Measurements from ENCODE around the gene METTL27. TPM values are rescaled to one million over a fixed set of nuclear protein-coding genes. Genes with fewer than 3 reads are reported as not detected.

Gene METTL27
- total RNA-seq, 1 donor from 2014 or later: 10.5 TPM

DNA sequence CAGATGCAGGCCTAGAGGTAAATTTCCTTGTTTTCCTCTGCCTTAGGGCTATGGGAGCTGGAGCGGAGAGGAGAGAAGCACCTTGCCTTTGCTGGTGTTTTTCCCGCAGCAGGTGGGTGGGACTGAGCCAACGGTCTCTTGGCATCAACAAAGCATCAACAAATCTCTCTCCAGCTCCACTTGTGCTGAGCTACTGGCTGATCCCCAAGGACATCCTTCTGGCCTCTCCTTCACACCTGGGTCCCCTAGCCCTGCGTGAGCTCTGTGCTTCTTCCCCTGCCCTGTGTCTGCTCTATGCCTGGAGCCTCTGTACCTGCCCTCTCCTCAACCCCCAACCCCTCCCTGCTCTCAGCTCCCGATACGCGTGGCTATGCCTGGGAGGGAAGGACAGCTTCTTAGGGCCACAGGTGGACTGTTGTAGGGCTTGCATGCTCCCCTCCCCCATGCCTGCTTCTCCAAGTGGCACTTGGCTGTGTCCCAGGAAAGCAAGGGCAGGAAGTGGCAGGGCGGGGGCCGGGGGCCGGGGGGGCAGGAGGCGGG, 14.7 kb downstream of the METTL27 start:
- Histone ChIP-seq H2AFZ (replicated peaks) (no peak overlapping the region), H3K9me3 (ENCODE audit: low read depth) (no peaks in the 10 kb centered on the region), H3K36me3 (no peaks in the 10 kb centered on the region), H4K20me1 (ENCODE audit: low read depth) (no peaks in the 10 kb centered on the region), H3K9ac (no peak overlapping the region), H3K4me2 (no peak overlapping the region), H3K79me2 (ENCODE audit: low read depth) (no peaks in the 10 kb centered on the region), H3K4me1 (peaks cover 38% of the 10 kb centered on the region), H3K27me3 (peaks cover 9% of the 10 kb centered on the region), H3F3A (ENCODE audit: low read depth) (peaks cover 16% of the 10 kb centered on the region), H3K4me3 (no peak overlapping the region), H3K27ac (no peak overlapping the region)
- DNase-seq (ENCODE audit: low spot score): no peak
- H3K27ac Mint-ChIP-seq: peak overlapping the region; percentile 5
- TF ChIP-seq, protein P1, sequence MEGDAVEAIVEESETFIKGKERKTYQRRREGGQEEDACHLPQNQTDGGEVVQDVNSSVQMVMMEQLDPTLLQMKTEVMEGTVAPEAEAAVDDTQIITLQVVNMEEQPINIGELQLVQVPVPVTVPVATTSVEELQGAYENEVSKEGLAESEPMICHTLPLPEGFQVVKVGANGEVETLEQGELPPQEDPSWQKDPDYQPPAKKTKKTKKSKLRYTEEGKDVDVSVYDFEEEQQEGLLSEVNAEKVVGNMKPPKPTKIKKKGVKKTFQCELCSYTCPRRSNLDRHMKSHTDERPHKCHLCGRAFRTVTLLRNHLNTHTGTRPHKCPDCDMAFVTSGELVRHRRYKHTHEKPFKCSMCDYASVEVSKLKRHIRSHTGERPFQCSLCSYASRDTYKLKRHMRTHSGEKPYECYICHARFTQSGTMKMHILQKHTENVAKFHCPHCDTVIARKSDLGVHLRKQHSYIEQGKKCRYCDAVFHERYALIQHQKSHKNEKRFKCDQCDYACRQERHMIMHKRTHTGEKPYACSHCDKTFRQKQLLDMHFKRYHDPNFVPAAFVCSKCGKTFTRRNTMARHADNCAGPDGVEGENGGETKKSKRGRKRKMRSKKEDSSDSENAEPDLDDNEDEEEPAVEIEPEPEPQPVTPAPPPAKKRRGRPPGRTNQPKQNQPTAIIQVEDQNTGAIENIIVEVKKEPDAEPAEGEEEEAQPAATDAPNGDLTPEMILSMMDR (IDR thresholded peaks at IDR 0.05): no peak
- no peak for TF ChIP-seq EZH2 (IDR thresholded peaks at IDR 0.05)
- TF ChIP-seq EZH2phosphoT487 (IDR thresholded peaks at IDR 0.05): no peak
- H3K9me3 Mint-ChIP-seq: no peaks in the 10 kb centered on the region
- peaks cover 17% of the 10 kb centered on the region for H3K27me3 Mint-ChIP-seq (ENCODE audit: insufficient read depth, low read depth)
- peaks cover 53% of the 10 kb centered on the region for H3K4me1 Mint-ChIP-seq
- H3K36me3 Mint-ChIP-seq: no peaks in the 10 kb centered on the region
- H3K4me3 Mint-ChIP-seq: no peak overlapping the region

DNA sequence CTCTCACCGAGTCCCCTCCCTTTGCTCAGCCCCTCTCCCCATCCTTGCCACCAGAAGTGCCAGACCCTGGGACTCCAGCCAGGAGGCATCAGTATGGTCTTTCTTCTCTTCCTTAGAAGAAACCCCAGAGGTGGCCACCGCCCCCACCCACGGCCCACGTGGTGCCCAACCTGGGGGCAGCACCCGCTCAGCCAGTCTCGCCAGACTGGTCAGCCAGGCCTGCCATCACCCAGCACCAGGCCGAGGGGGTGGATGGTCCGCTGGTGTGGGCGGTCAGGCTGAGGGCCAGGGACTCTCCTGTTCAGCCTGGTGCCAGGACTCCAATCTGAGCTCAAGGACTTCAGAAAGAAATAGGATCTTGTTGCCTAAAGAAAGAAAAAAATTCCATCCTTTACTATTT, 17.3 kb downstream of the METTL27 start:
- Histone ChIP-seq H3K79me2 (ENCODE audit: low read depth) (no peaks in the 10 kb centered on the region), H3K4me1 (peaks cover 14% of the 10 kb centered on the region), H3K9me3 (ENCODE audit: low read depth) (no peaks in the 10 kb centered on the region), H3K4me3 (no peak overlapping the region), H3K9ac (no peak overlapping the region), H3K27me3 (no peaks in the 10 kb centered on the region), H3K36me3 (no peaks in the 10 kb centered on the region), H2AFZ (replicated peaks) (no peak overlapping the region), H3K27ac (no peak overlapping the region), H3K4me2 (no peak overlapping the region), H4K20me1 (ENCODE audit: low read depth) (no peaks in the 10 kb centered on the region), H3F3A (ENCODE audit: low read depth) (no peaks in the 10 kb centered on the region)
- H3K27me3 Mint-ChIP-seq (ENCODE audit: insufficient read depth, low read depth): peaks cover 19% of the 10 kb centered on the region
- no peak for DNase-seq (ENCODE audit: low spot score)
- no peaks in the 10 kb centered on the region for H3K36me3 Mint-ChIP-seq
- no peak overlapping the region for H3K27ac Mint-ChIP-seq
- H3K4me3 Mint-ChIP-seq: no peak overlapping the region
- H3K4me1 Mint-ChIP-seq: peaks cover 36% of the 10 kb centered on the region
- TF ChIP-seq EZH2 (IDR thresholded peaks at IDR 0.05) (no peak), EZH2phosphoT487 (IDR thresholded peaks at IDR 0.05) (no peak)
- TF ChIP-seq, protein P1 (IDR thresholded peaks at IDR 0.05): no peak
- no peaks in the 10 kb centered on the region for H3K9me3 Mint-ChIP-seq

DNA sequence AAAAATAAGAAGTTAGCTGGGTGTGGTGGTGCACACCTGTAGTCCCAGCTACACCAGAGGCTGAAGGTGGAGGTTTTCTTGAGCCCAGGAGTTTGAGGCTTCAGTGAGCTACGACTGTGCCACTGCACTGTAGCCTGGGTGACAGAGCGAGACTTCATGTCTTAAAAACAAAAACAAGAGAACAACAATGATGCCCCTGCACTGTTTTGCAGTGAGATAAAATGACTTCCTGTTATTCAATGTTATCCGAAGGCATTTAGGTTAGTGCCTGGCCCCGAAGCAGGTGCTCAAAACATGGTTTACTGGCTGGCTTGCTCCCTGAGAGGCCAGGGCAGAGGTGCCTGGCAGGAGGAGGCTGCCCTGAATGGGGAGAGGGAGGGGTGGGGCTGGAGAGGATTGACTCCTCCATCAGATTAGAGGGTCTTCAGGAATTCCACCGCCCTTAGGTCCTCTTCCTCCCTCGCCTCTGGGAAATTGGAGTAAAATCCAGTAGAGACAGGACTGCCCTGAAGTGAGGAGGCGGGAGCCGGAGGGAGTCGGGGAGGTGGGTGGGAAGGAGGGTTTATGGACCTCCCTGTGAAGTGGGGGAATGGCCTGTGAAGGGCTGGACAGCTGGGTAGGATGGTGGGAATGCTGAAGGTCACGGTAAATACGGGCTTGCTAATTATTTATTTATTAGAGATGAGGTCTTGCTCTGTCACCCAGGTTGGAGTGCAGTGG, 18.3 kb downstream of the METTL27 start:
- Histone ChIP-seq H3K27ac (no peak overlapping the region), H3K9ac (no peak overlapping the region)
- no peaks in the 10 kb centered on the region for H3K9me3 Mint-ChIP-seq

More for the DNA sequence above, 18.3 kb downstream of the METTL27 start:
- no peak for DNase-seq (ENCODE audit: low spot score)
- TF ChIP-seq EZH2 (IDR thresholded peaks at IDR 0.05) (no peak), EZH2phosphoT487 (IDR thresholded peaks at IDR 0.05) (no peak)
- TF ChIP-seq, protein P1 (IDR thresholded peaks at IDR 0.05): no peak
- H3K27ac Mint-ChIP-seq: no peak overlapping the region
- H3K4me1 ChIP-seq: peaks cover 7% of the 10 kb centered on the region
- H4K20me1 ChIP-seq (ENCODE audit: low read depth): no peaks in the 10 kb centered on the region
- H3K36me3 Mint-ChIP-seq: no peaks in the 10 kb centered on the region
- no peaks in the 10 kb centered on the region for H3K36me3 ChIP-seq
- peaks cover 18% of the 10 kb centered on the region for H3K27me3 Mint-ChIP-seq (ENCODE audit: insufficient read depth, low read depth)
- H3F3A ChIP-seq (ENCODE audit: low read depth): no peaks in the 10 kb centered on the region
- H3K9me3 ChIP-seq (ENCODE audit: low read depth): no peaks in the 10 kb centered on the region
- no peak overlapping the region for H3K4me2 ChIP-seq
- no peak overlapping the region for H3K4me3 ChIP-seq
- H3K27me3 ChIP-seq: no peaks in the 10 kb centered on the region
- H2AFZ ChIP-seq (replicated peaks): no peak overlapping the region
- H3K4me1 Mint-ChIP-seq: peaks cover 31% of the 10 kb centered on the region
- no peaks in the 10 kb centered on the region for H3K79me2 ChIP-seq (ENCODE audit: low read depth)
- H3K4me3 Mint-ChIP-seq: no peak overlapping the region

Data from neural progenitor cell (in vitro differentiated cells).